HepG2 (cell line): ENCODE results near the gene TOR2A. TPM values are rescaled to one million over a fixed set of nuclear protein-coding genes. Genes with fewer than 3 reads are reported as not detected.

Source experiments
- ATM ChIP-seq: fragments of 450-650 bp; IDR thresholded peaks from 2 replicates; pipeline ENCODE4 v1.7.1; 2017; ENCODE audit warnings: mild to moderate bottlenecking, borderline replicate concordance
- CENPT ChIP-seq: sonication (generic); formaldehyde crosslinking; IDR thresholded peaks from 2 replicates; pipeline ENCODE4 v1.8.0; 2022; ENCODE audit warnings: low read depth, mild to moderate bottlenecking, moderate library complexity, missing genetic modification reagents
- GATA4 ChIP-seq: sonication (generic); IDR thresholded peaks from 2 replicates; pipeline ENCODE4 v1.6.1; 2016; ENCODE audit warnings: antibody characterized with exemption, low read depth, borderline replicate concordance
- HDAC2 ChIP-seq: sonication (generic); formaldehyde crosslinking; IDR thresholded peaks from 2 replicates; pipeline ENCODE4 v1.4.0; 2020; ENCODE audit warnings: missing genetic modification reagents
- HMG20B ChIP-seq: conservative IDR thresholded peaks from 2 replicates; pipeline ENCODE4 v1.6.1; 2016; ENCODE audit warnings: missing genetic modification reagents, missing compliant biosample characterization
- KDM1A ChIP-seq: IDR thresholded peaks from 2 replicates; pipeline ENCODE4 v1.6.1; 2016; ENCODE audit warnings: missing compliant biosample characterization
- MATR3 ChIP-seq: sonication (generic); formaldehyde crosslinking; IDR thresholded peaks from 2 replicates; pipeline ENCODE4 v1.4.0; 2020; ENCODE audit warnings: missing genetic modification reagents
- NFKB2 ChIP-seq: sonication (generic); formaldehyde crosslinking; IDR thresholded peaks from 2 replicates; pipeline ENCODE4 v1.4.0; 2020; ENCODE audit warnings: missing genetic modification reagents, borderline replicate concordance
- SIN3A ChIP-seq: IDR thresholded peaks from 2 replicates; pipeline ENCODE4 v1.6.1; 2011; ENCODE audit warnings: low read depth, mild to moderate bottlenecking, control low read depth, low read length, borderline replicate concordance
- SNAPC4 ChIP-seq: sonication (generic); formaldehyde crosslinking; IDR thresholded peaks from 2 replicates; pipeline ENCODE4 v1.4.0; 2020; ENCODE audit warnings: mild to moderate bottlenecking, missing genetic modification reagents
- SPEN ChIP-seq: sonication (generic); formaldehyde crosslinking; IDR thresholded peaks from 2 replicates; pipeline ENCODE4 v1.5.1; 2020; ENCODE audit warnings: low read depth, mild to moderate bottlenecking, missing genetic modification reagents
- TFAP4 ChIP-seq: sonication (generic); IDR thresholded peaks from 2 replicates; pipeline ENCODE4 v1.6.1; 2016; ENCODE audit warnings: low read depth, borderline replicate concordance
- ZBTB44 ChIP-seq: sonication (generic); formaldehyde crosslinking; IDR thresholded peaks from 2 replicates; pipeline ENCODE4 v1.4.0; 2020; ENCODE audit warnings: missing genetic modification reagents
- ZFAT ChIP-seq: sonication (generic); formaldehyde crosslinking; conservative IDR thresholded peaks from 2 replicates; pipeline ENCODE4 v1.8.1; 2023; ENCODE audit warnings: missing genetic modification reagents, inconsistent platforms
- ZFP1 ChIP-seq: IDR thresholded peaks from 2 replicates; pipeline ENCODE4 v1.6.1; 2016
- ZFP62 ChIP-seq: sonication (generic); formaldehyde crosslinking; IDR thresholded peaks from 2 replicates; pipeline ENCODE4 v1.4.0; 2020; ENCODE audit warnings: missing genetic modification reagents
- ZNF574 ChIP-seq: sonication (generic); formaldehyde crosslinking; IDR thresholded peaks from 2 replicates; pipeline ENCODE4 v1.4.0; 2020; ENCODE audit warnings: missing genetic modification reagents
- ZNF672 ChIP-seq: sonication (generic); formaldehyde crosslinking; IDR thresholded peaks from 2 replicates; pipeline ENCODE4 v1.8.1; 2022; ENCODE audit warnings: missing genetic modification reagents
- ZNF776 ChIP-seq: sonication (generic); formaldehyde crosslinking; IDR thresholded peaks from 2 replicates; pipeline ENCODE4 v1.4.0; 2020; ENCODE audit warnings: mild to moderate bottlenecking, missing genetic modification reagents
- ZNF790 ChIP-seq: sonication (generic); formaldehyde crosslinking; IDR thresholded peaks from 2 replicates; pipeline ENCODE4 v1.8.0; 2022; ENCODE audit warnings: missing genetic modification reagents, mild to moderate bottlenecking, borderline replicate concordance
- ZSCAN9 ChIP-seq: IDR thresholded peaks from 2 replicates; pipeline ENCODE4 v1.6.1; 2016; ENCODE audit warnings: borderline replicate concordance
- polyA plus RNA-seq, 8 experiments: library from polyadenylated mRNA; depleted of rRNA in 3 of 8; stranded (reverse) in 7 of 8; unstranded in 1 of 8; fragments of >200 nt; fragmentation: Illumina TruSeq in 4 of 8; extraction: Trizol in 4 of 8; gene quantifications; 2 replicates each; pipeline versions ENCODE4 v1.2.1 to v1.2.3, GENCODE V29; 2011 to 2016; ENCODE audit warnings: low read depth in 4 of 8, missing spikeins in 1 of 8, mixed read lengths in 1 of 8; ENCODE audit not compliant: insufficient read depth in 1 of 8
- total RNA-seq, 5 experiments: library from RNA; depleted of rRNA; stranded (reverse); fragments of >200 nt; fragmentation: Illumina TruSeq; extraction: Trizol; gene quantifications; 2 replicates each; pipeline ENCODE4 v1.2.3, GENCODE V29; 2016; ENCODE audit warnings: low read depth in 1 of 5

TOR2A gene
- total and polyA plus RNA-seq, 2 of the 13 experiments (the other 11 are each of a cell fraction or from before 2014, with no cell fraction given), result 3.5 to 7.2 TPM

GRCh38 chr9:127734747-127735529, at the start of gene TOR2A (continued):
- peak; percentile 85; the same call in 1 of the 2 replicates for TF ChIP-seq ZFP62 (CRISPR knock-in tag)
- peak; percentile 87 for TF ChIP-seq ZNF574
- no peak for TF ChIP-seq ATM
- TF ChIP-seq NFKB2 (CRISPR knock-in tag), result no peak; the same call in 1 of the 2 replicates
- no peak for TF ChIP-seq GATA4
- TF ChIP-seq SNAPC4 (CRISPR knock-in tag), result no peak
- TF ChIP-seq ZFP1 (CRISPR knock-in tag), result no peak
- peak; percentile 19 for TF ChIP-seq HDAC2 (CRISPR knock-in tag)
- TF ChIP-seq CENPT (CRISPR knock-in tag), result no peak
- no peak for TF ChIP-seq ZSCAN9
- TF ChIP-seq KDM1A (CRISPR knock-in tag), result no peak
- peak; percentile 62 for TF ChIP-seq SPEN
- no peak for TF ChIP-seq ZNF776 (CRISPR knock-in tag)
- no peak for TF ChIP-seq TFAP4
- TF ChIP-seq SIN3A, result no peak; the same call in 1 of the 2 replicates
- no peak for TF ChIP-seq MATR3 (CRISPR knock-in tag)
- TF ChIP-seq ZBTB44 (CRISPR knock-in tag), result no peak
- no peak for TF ChIP-seq ZNF790
- no peak for TF ChIP-seq HMG20B (CRISPR knock-in tag)
- TF ChIP-seq ZFAT, result no peak
- TF ChIP-seq ZNF672, result no peak
